OCI-LY1 (cell line): Measurements from ENCODE around the gene C1QTNF7.

ENCODE experiments used
- EZH2 ChIP-seq: fragments of 200-600 bp; sonication (generic), shearing (Covaris generic); IDR thresholded peaks from 2 replicates; pipeline ENCODE4 v1.8.0; 2017; ENCODE audit warnings: borderline replicate concordance, mixed run types, mild to moderate bottlenecking, antibody characterized with exemption, low read length, moderate library complexity, mixed read lengths
- TF ChIP-seq, protein P1 (sequence below): fragments of 200-600 bp; sonication (generic), shearing (Covaris generic); IDR thresholded peaks from 2 replicates; pipeline ENCODE4 v1.5.1; 2017; ENCODE audit warnings: mild to moderate bottlenecking, antibody characterized with exemption, low read length, moderate library complexity, mixed read lengths

DNA sequence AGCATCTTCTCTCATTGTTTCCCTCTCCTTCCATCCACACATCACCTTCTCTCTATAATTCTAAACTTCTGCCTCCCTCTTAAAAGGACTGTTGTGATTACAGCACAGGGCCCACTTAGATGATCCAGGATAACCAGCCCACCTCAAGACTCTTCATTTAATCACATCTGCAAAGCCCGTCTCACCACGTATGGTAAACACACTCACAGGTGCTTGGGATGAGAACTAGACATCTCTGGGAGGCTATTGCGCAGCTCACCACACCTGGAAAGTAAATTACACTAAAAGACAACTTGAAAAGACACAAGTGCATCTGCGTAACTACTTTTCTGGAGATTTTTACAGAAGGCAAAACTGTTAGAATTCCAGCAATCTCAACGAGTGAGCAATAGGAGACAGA lies 15.4 kb upstream of the C1QTNF7 start:
- TF ChIP-seq, protein P1, sequence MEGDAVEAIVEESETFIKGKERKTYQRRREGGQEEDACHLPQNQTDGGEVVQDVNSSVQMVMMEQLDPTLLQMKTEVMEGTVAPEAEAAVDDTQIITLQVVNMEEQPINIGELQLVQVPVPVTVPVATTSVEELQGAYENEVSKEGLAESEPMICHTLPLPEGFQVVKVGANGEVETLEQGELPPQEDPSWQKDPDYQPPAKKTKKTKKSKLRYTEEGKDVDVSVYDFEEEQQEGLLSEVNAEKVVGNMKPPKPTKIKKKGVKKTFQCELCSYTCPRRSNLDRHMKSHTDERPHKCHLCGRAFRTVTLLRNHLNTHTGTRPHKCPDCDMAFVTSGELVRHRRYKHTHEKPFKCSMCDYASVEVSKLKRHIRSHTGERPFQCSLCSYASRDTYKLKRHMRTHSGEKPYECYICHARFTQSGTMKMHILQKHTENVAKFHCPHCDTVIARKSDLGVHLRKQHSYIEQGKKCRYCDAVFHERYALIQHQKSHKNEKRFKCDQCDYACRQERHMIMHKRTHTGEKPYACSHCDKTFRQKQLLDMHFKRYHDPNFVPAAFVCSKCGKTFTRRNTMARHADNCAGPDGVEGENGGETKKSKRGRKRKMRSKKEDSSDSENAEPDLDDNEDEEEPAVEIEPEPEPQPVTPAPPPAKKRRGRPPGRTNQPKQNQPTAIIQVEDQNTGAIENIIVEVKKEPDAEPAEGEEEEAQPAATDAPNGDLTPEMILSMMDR, result no peak
- no peak for TF ChIP-seq EZH2
